H1 (cell line): ENCODE results near the gene LTF. TPM values are rescaled to one million over a fixed set of nuclear protein-coding genes. Genes with fewer than 3 reads are reported as not detected.

ENCODE experiments used
- CTCF ChIA-PET: fragments of 300-600 bp; sonication (Branson Sonifier 250); formaldehyde crosslinking; loops from one replicate; lab custom pipeline; 2021; ENCODE audit not compliant: partially characterized antibody; lab: Charles Lee
- POLR2A ChIA-PET: fragments of 300-600 bp; sonication (Branson Sonifier 250); formaldehyde crosslinking; loops from one replicate; lab custom pipeline; 2021; ENCODE audit warnings: inconsistent platforms; ENCODE audit not compliant: partially characterized antibody; lab: Charles Lee
- DNase-seq, 2 experiments: peaks; one replicate each; pipeline versions ENCODE4 v3.0.0 to v3.0.0-alpha.2; 2010 to 2022; ENCODE audit warnings: low spot score in 2 of 2, low read depth in 1 of 2, mixed read lengths in 1 of 2
- FAIRE-seq: peaks from 2 replicates; lab custom pipeline; 2011; peaks lifted over from hg19 to GRCh38; lab: Jason Lieb, UNC
- H2AFZ ChIP-seq: 2 replicates; pipeline ENCODE4 v1.8.1; 2012; ENCODE audit warnings: low read length, inconsistent platforms
- H2AK5ac ChIP-seq: 2 replicates; pipeline ENCODE4 v1.6.1; 2013; ENCODE audit warnings: low read depth, low read length
- H2BK120ac ChIP-seq: replicated peaks from 2 replicates; pipeline ENCODE3; 2013; ENCODE audit warnings: low read depth, low read length, inconsistent platforms
- H2BK12ac ChIP-seq: 2 replicates; pipeline ENCODE4 v1.6.1; 2013; ENCODE audit warnings: low read depth, low read length
- H2BK15ac ChIP-seq: 2 replicates; pipeline ENCODE4 v1.6.1; 2013; ENCODE audit warnings: low read length
- H2BK20ac ChIP-seq: 2 replicates; pipeline ENCODE4 v1.6.1; 2013; ENCODE audit warnings: low read length
- H2BK5ac ChIP-seq: 2 replicates; pipeline ENCODE4 v1.6.1; 2013; ENCODE audit warnings: low read depth, low read length
- H3K14ac ChIP-seq: 2 replicates; pipeline ENCODE4 v1.6.1; 2013; ENCODE audit warnings: inconsistent platforms; ENCODE audit not compliant: insufficient read length
- H3K18ac ChIP-seq: 2 replicates; pipeline ENCODE4 v1.6.1; 2013; ENCODE audit warnings: low read length; ENCODE audit errors: extremely low read depth
- H3K23ac ChIP-seq: 2 replicates; pipeline ENCODE4 v1.6.1; 2013; ENCODE audit warnings: inconsistent platforms; ENCODE audit not compliant: insufficient read length
- H3K23me2 ChIP-seq: 2 replicates; pipeline ENCODE4 v1.6.1; 2013; ENCODE audit warnings: low read depth, low read length
- H3K27ac ChIP-seq: 2 replicates; pipeline ENCODE4 v1.6.1; 2011; ENCODE audit warnings: low read depth, low read length, inconsistent platforms
- H3K27me3 ChIP-seq, 4 experiments: replicated peaks in 1 of 4; 1 replicate in 1 of 4; 2 replicates in 3 of 4; pipeline versions ENCODE4 v1.6.1 to v1.8.1; 2011 to 2013; ENCODE audit warnings: low read length in 3 of 4, mild to moderate bottlenecking in 3 of 4, inconsistent platforms in 2 of 4, mixed read lengths in 2 of 4, moderate library complexity in 1 of 4; ENCODE audit not compliant: control insufficient read depth in 3 of 4, insufficient read depth in 3 of 4; ENCODE audit errors: extremely low read depth in 1 of 4
- H3K36me3 ChIP-seq, 4 experiments: 2 replicates each; pipeline versions ENCODE4 v1.6.1 to v1.8.1; 2011 to 2013; ENCODE audit warnings: mild to moderate bottlenecking in 4 of 4, low read length in 3 of 4, moderate library complexity in 2 of 4, control low read depth in 1 of 4, inconsistent platforms in 1 of 4; ENCODE audit not compliant: insufficient read depth in 4 of 4, control insufficient read depth in 2 of 4
- H3K4ac ChIP-seq: replicated peaks from 2 replicates; pipeline ENCODE3; 2013; ENCODE audit warnings: low read length, low read depth, mixed read lengths, inconsistent platforms; ENCODE audit not compliant: insufficient read length
- H3K4me1 ChIP-seq, 4 experiments: replicated peaks in 1 of 4; 1 replicate in 1 of 4; 2 replicates in 3 of 4; pipeline versions ENCODE4 v1.6.1 to v1.8.1; 2011 to 2013; ENCODE audit warnings: low read length in 3 of 4, inconsistent platforms in 2 of 4, mixed read lengths in 1 of 4; ENCODE audit not compliant: insufficient read depth in 4 of 4, control insufficient read depth in 3 of 4
- H3K4me2 ChIP-seq, 2 experiments: 2 replicates each; pipeline versions ENCODE4 v1.6.1 to v1.8.1; 2011 to 2013; ENCODE audit warnings: low read depth in 2 of 2, low read length in 2 of 2, control low read depth in 1 of 2, inconsistent platforms in 1 of 2, mild to moderate bottlenecking in 1 of 2; ENCODE audit not compliant: insufficient read depth in 1 of 2
- H3K4me3 ChIP-seq, 4 experiments: fragments of 200-600, 300-600 bp in 1 of 4; sonication (generic), shearing (Covaris generic), sonication (Bioruptor Twin) in 1 of 4; 2 replicates each; pipeline versions ENCODE4 v1.5.1 to v1.8.1; 2011 to 2016; ENCODE audit warnings: low read length in 4 of 4, low read depth in 3 of 4, control low read depth in 2 of 4, inconsistent platforms in 2 of 4, mild to moderate bottlenecking in 2 of 4, mixed read lengths in 1 of 4, moderate library complexity in 1 of 4; ENCODE audit not compliant: insufficient read depth in 2 of 4; ENCODE audit errors: extremely low read depth in 1 of 4
- H3K56ac ChIP-seq: replicated peaks from 2 replicates; pipeline ENCODE3; 2013; ENCODE audit warnings: low read depth, mild to moderate bottlenecking, mixed read lengths, low read length, inconsistent platforms; ENCODE audit not compliant: insufficient read length
- H3K79me1 ChIP-seq: 2 replicates; pipeline ENCODE4 v1.6.1; 2013; ENCODE audit warnings: low read depth, low read length, control low read depth
- H3K79me2 ChIP-seq, 2 experiments: 2 replicates each; pipeline versions ENCODE4 v1.6.1 to v1.8.1; 2012 to 2013; ENCODE audit warnings: low read length in 2 of 2, mild to moderate bottlenecking in 2 of 2, inconsistent platforms in 1 of 2; ENCODE audit not compliant: insufficient read depth in 2 of 2, control insufficient read depth in 1 of 2
- H3K9ac ChIP-seq, 4 experiments: replicated peaks in 1 of 4; 1 replicate in 1 of 4; 2 replicates in 3 of 4; pipeline versions ENCODE4 v1.6.1 to v1.8.1; 2011 to 2013; ENCODE audit warnings: low read depth in 3 of 4, low read length in 3 of 4, control low read depth in 2 of 4, mild to moderate bottlenecking in 2 of 4, moderate library complexity in 2 of 4, inconsistent platforms in 1 of 4; ENCODE audit errors: extremely low read depth in 1 of 4
- H3K9me3 ChIP-seq, 2 experiments: 2 replicates each; pipeline versions ENCODE4 v1.6.1 to v1.8.1; 2012 to 2013; ENCODE audit warnings: mild to moderate bottlenecking in 2 of 2, moderate library complexity in 2 of 2, control low read depth in 1 of 2, inconsistent platforms in 1 of 2, low read depth in 1 of 2, low read length in 1 of 2, mixed read lengths in 1 of 2; ENCODE audit not compliant: insufficient read depth in 2 of 2
- H4K20me1 ChIP-seq, 2 experiments: replicated peaks in 1 of 2; 2 replicates each; pipeline versions ENCODE3 to v1.8.1; 2011 to 2013; ENCODE audit warnings: inconsistent platforms in 2 of 2, low read length in 2 of 2, mild to moderate bottlenecking in 1 of 2; ENCODE audit not compliant: insufficient read depth in 2 of 2, control insufficient read depth in 1 of 2
- H4K5ac ChIP-seq: 2 replicates; pipeline ENCODE4 v1.6.1; 2013; ENCODE audit warnings: low read length, low read depth, mixed read lengths, inconsistent platforms; ENCODE audit not compliant: insufficient read length
- H4K8ac ChIP-seq: 2 replicates; pipeline ENCODE4 v1.8.0; 2013; ENCODE audit warnings: mild to moderate bottlenecking, moderate library complexity, low read length, inconsistent platforms; ENCODE audit not compliant: insufficient read depth; ENCODE audit errors: extremely low read depth
- H4K91ac ChIP-seq: replicated peaks from 2 replicates; pipeline ENCODE3; 2013; ENCODE audit warnings: low read length, mixed read lengths, inconsistent platforms; ENCODE audit not compliant: insufficient read length
- CBX5 ChIP-seq: fragments of 300-800, 300-1000 bp; sonication (generic); IDR thresholded peaks from 2 replicates; pipeline ENCODE4 v1.7.1; 2016; ENCODE audit warnings: antibody characterized with exemption, low read length, low read depth
- CHD2 ChIP-seq: IDR thresholded peaks from 2 replicates; pipeline ENCODE4 v1.6.1; 2012; ENCODE audit warnings: low read length, improper control_type of control experiment
- EGR1 ChIP-seq: IDR thresholded peaks from 2 replicates; pipeline ENCODE4 v1.6.1; 2011; ENCODE audit warnings: low read depth, low read length, borderline replicate concordance
- JUN ChIP-seq: IDR thresholded peaks from 2 replicates; pipeline ENCODE4 v1.6.1; 2011; ENCODE audit warnings: low read depth, mild to moderate bottlenecking, improper control_type of control experiment, low read length
- KDM4A ChIP-seq: IDR thresholded peaks from one replicate; pipeline ENCODE4 v1.7.1; 2012; ENCODE audit warnings: low read depth, mild to moderate bottlenecking, moderate library complexity, low read length, inconsistent platforms; ENCODE audit not compliant: severe bottlenecking
- MAFK ChIP-seq: IDR thresholded peaks from 2 replicates; pipeline ENCODE4 v1.6.1; 2012; ENCODE audit warnings: low read depth, mild to moderate bottlenecking, improper control_type of control experiment, low read length
- PHF8 ChIP-seq: fragments of 200-600 bp; sonication (generic); conservative IDR thresholded peaks from 2 replicates; pipeline ENCODE4 v1.7.1; 2012; ENCODE audit warnings: low read depth, mild to moderate bottlenecking, inconsistent platforms, low read length, moderate library complexity
- POU5F1 ChIP-seq: IDR thresholded peaks from 2 replicates; pipeline ENCODE4 v1.6.1; 2011; ENCODE audit warnings: low read depth, mild to moderate bottlenecking, low read length, moderate library complexity
- RNF2 ChIP-seq: fragments of 200-900, 300-1000 bp; sonication (generic); IDR thresholded peaks from 2 replicates; pipeline ENCODE4 v1.7.1; 2016; ENCODE audit warnings: borderline replicate concordance, low read depth, mild to moderate bottlenecking, antibody characterized with exemption, low read length; ENCODE audit not compliant: poor library complexity, severe bottlenecking; ENCODE audit errors: missing control alignments
- SIN3A ChIP-seq, 2 experiments: IDR thresholded peaks in 1 of 2; conservative IDR thresholded peaks in 1 of 2; 2 replicates each; pipeline ENCODE4 v1.6.1; 2011 to 2012; ENCODE audit warnings: low read length in 2 of 2, improper control_type of control experiment in 1 of 2, low read depth in 1 of 2, mild to moderate bottlenecking in 1 of 2
- SIRT6 ChIP-seq: IDR thresholded peaks from one replicate; pipeline ENCODE4 v1.7.1; 2012; ENCODE audit warnings: low read length, inconsistent platforms
- SRF ChIP-seq: IDR thresholded peaks from 2 replicates; pipeline ENCODE4 v1.6.1; 2011; ENCODE audit warnings: mild to moderate bottlenecking, low read depth, low read length, moderate library complexity
- TAF7 ChIP-seq: optimal IDR thresholded peaks from 2 replicates; pipeline ENCODE3; 2011; ENCODE audit warnings: low read depth, mild to moderate bottlenecking, inconsistent platforms, low read length, moderate library complexity, borderline replicate concordance
- WGBS, 2 experiments: shearing (Covaris generic) in 1 of 2; methylation state at CpG; one replicate each; pipeline versions ENCODE4 v1.1.6 to v1.1.7; 2013 to 2015; ENCODE audit warnings: low lambda C conversion rate in 2 of 2, mixed read lengths in 2 of 2, inconsistent platforms in 1 of 2, low coverage in 1 of 2, missing lambda C conversion rate in 1 of 2; ENCODE audit not compliant: insufficient replicate concordance in 2 of 2, insufficient coverage in 1 of 2, insufficient read length in 1 of 2; ENCODE audit errors: extremely low coverage in 1 of 2, missing lambda C conversion rate in 1 of 2; 5-methylcytosine and 5-hydroxymethylcytosine counted together
- polyA plus RNA-seq, 7 experiments: library from polyadenylated mRNA; depleted of rRNA in 3 of 7; stranded (reverse) in 5 of 7; unstranded in 2 of 7; fragments of >200 nt in 5 of 7; fragments of 200-250 nt in 2 of 7; gene quantifications; 1 replicate in 5 of 7; 2 replicates in 1 of 7; 4 replicates in 1 of 7; pipeline versions ENCODE4 v1.2.1 to v1.2.3, GENCODE V29; 2011 to 2013; ENCODE audit warnings: missing spikeins in 2 of 7, mixed read lengths in 2 of 7
- total RNA-seq: library from RNA; stranded (reverse); fragmentation: NEBNext Ultra II Directional; extraction: Animal tissue kit (Norgen Biotek cat#: 25700); gene quantifications from 2 replicates; pipeline ENCODE4 v1.2.1, GENCODE V29; 2021

The LTF gene
- total and polyA plus RNA-seq, 2 of the 8 experiments (the other 6 are each of a cell fraction or from before 2014, with no cell fraction given) = 0.23 to 0.99 TPM

GRCh38 chr3:46466871-46467403, 2.2 kb upstream of the LTF start:
- H3K79me2 ChIP-seq = no peaks in the 10 kb centered on the region
- H2BK12ac ChIP-seq = no peak overlapping the region
- H3K23me2 ChIP-seq = peaks cover 2% of the 10 kb centered on the region
- peaks cover 7 to 28% (median 24%) of the 10 kb centered on the region in 4 experiments for H3K27me3 ChIP-seq
- no peaks in the 10 kb centered on the region for H3K9me3 ChIP-seq
- H3K79me1 ChIP-seq = no peaks in the 10 kb centered on the region
- no peak overlapping the region for H4K91ac ChIP-seq
- CTCF ChIA-PET = interaction anchor here (3.0 to 7.5 kb wide), 2 partner anchors 17 to 22 kb away, joined by 15 to 38 read pairs; no protein-coding TSS in a partner anchor
- no peak overlapping the region for H2BK120ac ChIP-seq
- no peak overlapping the region for H2BK20ac ChIP-seq
- FAIRE-seq (no peak), DNase-seq (peak in 1 of 2 experiments; percentile 23)
- no peak overlapping the region for H2AK5ac ChIP-seq
- no peak overlapping the region for H3K4me2 ChIP-seq
- no peak overlapping the region for H3K18ac ChIP-seq
- no peak overlapping the region for H4K5ac ChIP-seq
- H3K14ac ChIP-seq = no peak overlapping the region
- H3K4me1 ChIP-seq = peaks cover 0 to 6% (median 4%) of the 10 kb centered on the region in 4 experiments; a peak in 4 of 7 replicates
- no peak overlapping the region for H3K23ac ChIP-seq
- no peak overlapping the region for H2AFZ ChIP-seq
- 78% methylated on average over 1 of the region's 1 CpG; no CpG with 5 or more reads in 1 of the 2 experiments for WGBS, 2 experiments
- no peak overlapping the region for H3K4me3 ChIP-seq
- peaks cover 0 to 1% of the 10 kb centered on the region in 2 experiments for H4K20me1 ChIP-seq
- H3K4ac ChIP-seq = no peak overlapping the region
- no peak overlapping the region for H4K8ac ChIP-seq
- H3K56ac ChIP-seq = no peak overlapping the region
- H2BK5ac ChIP-seq = no peak overlapping the region
- no peak overlapping the region for H3K27ac ChIP-seq
- H3K36me3 ChIP-seq = no peaks in the 10 kb centered on the region
- no peak overlapping the region for H3K9ac ChIP-seq
- POLR2A ChIA-PET = interaction anchor here (0.8 kb wide), 1 partner anchor 109 kb away, joined by 3 read pairs; no protein-coding TSS in a partner anchor
- H2BK15ac ChIP-seq = no peak overlapping the region
- TF ChIP-seq JUN (no peak), KDM4A (no peak), POU5F1 (no peak), MAFK (no peak), CHD2 (no peak), TAF7 (no peak), RNF2 (no peak), CBX5 (no peak), PHF8 (no peak), EGR1 (no peak), SIRT6 (no peak), SRF (no peak), SIN3A (conservative IDR thresholded peaks at IDR 0.05 in 1 of 2, IDR thresholded peaks at IDR 0.05 in 1 of 2; ENCODE audit: low read depth in 1 of 2, low read length in 2 of 2) (no peak)
